Loucy (cell line): ENCODE measurements around the gene ETFA.

Source experiments
- EZH2phosphoT487 ChIP-seq: fragments of 200-600 bp; IDR thresholded peaks from 2 replicates; pipeline ENCODE4 v1.6.1; 2018; ENCODE audit warnings: antibody characterized with exemption, mild to moderate bottlenecking, moderate library complexity, borderline replicate concordance
- TF ChIP-seq, protein P1 (sequence below): fragments of 200-600 bp; sonication (generic); conservative IDR thresholded peaks from 2 replicates; pipeline ENCODE4 v1.5.1; 2014; ENCODE audit warnings: mild to moderate bottlenecking, antibody characterized with exemption, low read length

DNA sequence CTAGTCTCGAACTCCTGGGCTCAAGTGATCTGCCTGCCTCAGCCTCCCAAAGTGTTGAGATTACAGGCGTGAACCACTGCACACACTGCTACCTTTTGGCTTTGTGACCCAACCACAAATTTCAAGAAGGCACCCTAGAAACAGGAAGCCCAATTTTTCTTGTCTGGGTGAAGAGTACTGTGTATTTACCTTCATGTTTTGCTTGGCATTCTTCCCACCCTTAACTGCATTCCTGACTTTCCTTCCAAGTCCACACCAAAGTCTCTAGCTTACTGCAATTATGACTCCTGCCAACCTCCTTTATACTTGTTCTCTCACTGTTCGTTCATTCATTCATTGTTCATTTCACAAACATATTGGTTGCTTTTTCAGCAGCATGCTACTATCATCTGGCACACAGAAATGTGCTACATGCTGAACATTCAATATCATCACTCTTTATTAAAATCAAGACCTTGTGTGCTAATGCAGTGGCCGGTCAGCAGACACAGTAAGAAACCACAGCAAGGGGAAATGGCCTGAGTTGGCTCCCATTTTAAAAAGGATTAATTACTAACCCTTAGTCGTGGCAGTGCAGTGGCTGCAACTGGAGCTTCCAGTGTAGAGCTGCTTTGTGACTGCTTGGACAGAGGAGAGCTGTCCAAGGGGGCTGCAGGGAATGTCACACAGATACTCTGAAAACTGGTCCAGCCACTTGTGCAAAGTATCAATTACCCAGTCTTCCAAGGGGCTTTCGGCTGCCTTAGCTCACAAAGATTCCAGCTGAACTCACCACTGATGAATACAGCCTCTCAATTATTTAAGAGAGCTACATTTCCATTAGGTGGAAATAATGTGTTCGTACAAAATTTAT, 94.0 kb downstream of the ETFA start:
- TF ChIP-seq, protein P1, sequence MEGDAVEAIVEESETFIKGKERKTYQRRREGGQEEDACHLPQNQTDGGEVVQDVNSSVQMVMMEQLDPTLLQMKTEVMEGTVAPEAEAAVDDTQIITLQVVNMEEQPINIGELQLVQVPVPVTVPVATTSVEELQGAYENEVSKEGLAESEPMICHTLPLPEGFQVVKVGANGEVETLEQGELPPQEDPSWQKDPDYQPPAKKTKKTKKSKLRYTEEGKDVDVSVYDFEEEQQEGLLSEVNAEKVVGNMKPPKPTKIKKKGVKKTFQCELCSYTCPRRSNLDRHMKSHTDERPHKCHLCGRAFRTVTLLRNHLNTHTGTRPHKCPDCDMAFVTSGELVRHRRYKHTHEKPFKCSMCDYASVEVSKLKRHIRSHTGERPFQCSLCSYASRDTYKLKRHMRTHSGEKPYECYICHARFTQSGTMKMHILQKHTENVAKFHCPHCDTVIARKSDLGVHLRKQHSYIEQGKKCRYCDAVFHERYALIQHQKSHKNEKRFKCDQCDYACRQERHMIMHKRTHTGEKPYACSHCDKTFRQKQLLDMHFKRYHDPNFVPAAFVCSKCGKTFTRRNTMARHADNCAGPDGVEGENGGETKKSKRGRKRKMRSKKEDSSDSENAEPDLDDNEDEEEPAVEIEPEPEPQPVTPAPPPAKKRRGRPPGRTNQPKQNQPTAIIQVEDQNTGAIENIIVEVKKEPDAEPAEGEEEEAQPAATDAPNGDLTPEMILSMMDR: no peak
- no peak for TF ChIP-seq EZH2phosphoT487
